Measurements from ENCODE around the gene ARVCF.

Gene ARVCF

DNA sequence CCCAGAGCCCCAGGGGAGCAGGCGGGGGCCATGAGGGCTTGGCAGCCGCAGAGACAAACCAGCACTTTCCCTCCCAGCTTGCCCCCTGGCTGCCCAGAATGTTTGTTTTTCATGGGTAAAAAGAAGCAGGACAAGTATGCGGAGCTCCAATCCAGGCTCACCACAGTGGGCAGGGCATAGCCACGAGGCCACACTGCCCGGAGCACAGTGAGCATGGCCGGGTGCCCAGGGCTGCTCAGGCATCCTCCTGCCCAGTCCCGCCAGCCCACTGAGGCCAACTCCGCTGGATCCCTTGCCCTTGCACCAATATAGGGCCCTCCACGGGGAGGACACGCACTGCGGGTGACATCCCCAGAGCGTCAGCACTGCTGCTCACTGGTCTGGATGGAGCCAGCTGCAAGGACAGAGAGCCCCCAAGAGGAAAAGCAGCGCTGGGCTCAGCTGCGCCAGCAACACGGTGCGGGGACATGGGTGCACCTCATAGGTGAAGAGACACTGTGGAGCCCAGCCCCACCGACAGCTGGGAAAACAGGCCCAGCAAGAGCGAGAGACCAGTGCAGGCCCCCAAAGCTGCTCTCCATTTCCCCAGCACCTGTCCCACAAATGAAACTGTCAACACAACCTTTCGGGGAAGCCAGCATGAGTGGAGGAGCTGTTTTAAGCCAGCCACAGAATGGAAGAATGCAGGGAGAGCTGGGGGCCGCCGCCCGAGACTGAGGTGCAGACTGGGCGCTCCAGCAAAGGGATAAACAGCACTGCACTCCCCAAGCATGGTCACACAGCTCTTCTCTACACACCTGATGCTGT lies 24.8 kb downstream of the ARVCF start:
- Histone ChIP-seq H3K4me1 (ENCODE audit: control insufficient read depth in 2 of 2, insufficient read depth in 2 of 2, low read length in 2 of 2) (peaks cover 3% of the 10 kb centered on the region in 2 donors), H3K9ac (ENCODE audit: low read depth in 1 of 2, low read length in 2 of 2) (no peak overlapping the region)

DNA sequence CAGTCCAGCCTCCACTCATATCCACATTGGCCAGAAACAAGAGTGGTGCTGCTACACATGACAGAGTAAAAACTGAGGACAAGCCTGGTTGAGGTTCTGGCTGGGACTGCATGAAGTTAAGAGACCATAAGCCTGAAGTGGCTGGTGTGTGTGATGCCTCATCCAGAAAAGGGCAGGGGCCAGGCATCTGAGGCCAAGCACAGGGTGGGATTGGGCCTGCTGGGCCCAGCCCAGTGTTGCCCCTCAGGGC lies 25.3 kb downstream of the ARVCF start:
- no peak overlapping the region for H3K9ac ChIP-seq (ENCODE audit: low read depth in 1 of 2, low read length in 2 of 2)
- no peaks in the 10 kb centered on the region for H3K27me3 ChIP-seq (ENCODE audit: control insufficient read depth in 2 of 2, insufficient read depth in 2 of 2, low read length in 2 of 2)
- no peak overlapping the region for H3K27ac ChIP-seq (ENCODE audit: low read depth in 2 of 2, low read length in 2 of 2)
- no peak overlapping the region for H3K4me3 ChIP-seq (ENCODE audit: low read length in 2 of 2)
- no peaks in the 10 kb centered on the region for H3K36me3 ChIP-seq (ENCODE audit: control insufficient read depth in 2 of 2, insufficient read depth in 2 of 2, low read length in 2 of 2)
- peaks cover 6 to 8% of the 10 kb centered on the region in 2 donors for H3K4me1 ChIP-seq (ENCODE audit: control insufficient read depth in 2 of 2, insufficient read depth in 2 of 2, low read length in 2 of 2)
- H3K9me3 ChIP-seq (ENCODE audit: control insufficient read depth in 2 of 2, low read length in 2 of 2), result no peaks in the 10 kb centered on the region

More for the DNA sequence above, 24.8 kb downstream of the ARVCF start:
- H3K36me3 ChIP-seq (ENCODE audit: control insufficient read depth in 2 of 2, insufficient read depth in 2 of 2, low read length in 2 of 2), result no peaks in the 10 kb centered on the region
- H3K27ac ChIP-seq (ENCODE audit: low read depth in 2 of 2, low read length in 2 of 2), result no peak overlapping the region
- no peaks in the 10 kb centered on the region for H3K27me3 ChIP-seq (ENCODE audit: control insufficient read depth in 2 of 2, insufficient read depth in 2 of 2, low read length in 2 of 2)
- no peaks in the 10 kb centered on the region for H3K9me3 ChIP-seq (ENCODE audit: control insufficient read depth in 2 of 2, low read length in 2 of 2)
- no peak overlapping the region for H3K4me3 ChIP-seq (ENCODE audit: low read length in 2 of 2)

DNA sequence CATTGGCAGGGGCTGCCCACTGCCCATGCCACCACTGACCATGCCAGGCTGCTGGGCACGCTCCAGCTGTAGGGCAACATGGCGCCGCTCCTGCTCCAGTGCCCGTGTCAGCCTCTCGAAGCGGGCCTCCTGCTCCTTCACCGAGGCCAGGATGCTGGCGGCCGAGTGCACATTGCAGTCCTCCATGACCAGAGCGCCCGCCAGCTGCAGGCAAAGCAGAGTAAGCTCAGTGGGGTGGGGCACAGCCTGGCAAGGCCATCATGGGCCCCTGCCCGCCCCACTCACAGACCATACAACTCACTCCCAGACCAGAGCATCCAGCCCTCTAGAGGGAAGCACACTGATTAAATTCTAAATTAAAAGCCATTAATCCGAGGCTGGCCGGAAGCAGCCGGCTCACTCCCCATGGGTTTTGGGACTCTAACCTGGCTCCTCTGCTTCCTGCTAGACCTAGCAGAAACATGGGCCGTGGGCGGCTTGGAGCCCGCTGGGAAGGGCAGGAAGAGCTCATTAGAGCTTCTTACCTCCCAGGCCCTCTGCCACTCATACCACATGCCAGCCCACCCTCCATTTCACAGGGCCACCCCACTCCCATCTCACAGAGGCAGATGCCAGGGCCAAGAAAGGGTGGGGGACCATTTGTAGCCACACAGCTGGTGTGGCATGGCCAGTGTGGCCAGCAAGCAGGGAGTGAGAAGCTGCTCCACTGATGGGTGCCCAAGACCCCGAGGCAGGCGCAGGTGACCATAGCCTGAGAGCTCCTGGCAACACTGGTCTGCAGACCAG lies 25.8 kb downstream of the ARVCF start:
- H3K4me3 ChIP-seq (ENCODE audit: low read length in 2 of 2), result no peak overlapping the region
- H3K4me1 ChIP-seq (ENCODE audit: control insufficient read depth in 2 of 2, insufficient read depth in 2 of 2, low read length in 2 of 2), result peaks cover 11 to 13% of the 10 kb centered on the region in 2 donors
- H3K9ac ChIP-seq (ENCODE audit: low read depth in 1 of 2, low read length in 2 of 2), result no peak overlapping the region
- H3K9me3 ChIP-seq (ENCODE audit: control insufficient read depth in 2 of 2, low read length in 2 of 2), result no peaks in the 10 kb centered on the region
- no peaks in the 10 kb centered on the region for H3K36me3 ChIP-seq (ENCODE audit: control insufficient read depth in 2 of 2, insufficient read depth in 2 of 2, low read length in 2 of 2)
- H3K27me3 ChIP-seq (ENCODE audit: control insufficient read depth in 2 of 2, insufficient read depth in 2 of 2, low read length in 2 of 2), result no peaks in the 10 kb centered on the region
- no peak overlapping the region for H3K27ac ChIP-seq (ENCODE audit: low read depth in 2 of 2, low read length in 2 of 2)

DNA sequence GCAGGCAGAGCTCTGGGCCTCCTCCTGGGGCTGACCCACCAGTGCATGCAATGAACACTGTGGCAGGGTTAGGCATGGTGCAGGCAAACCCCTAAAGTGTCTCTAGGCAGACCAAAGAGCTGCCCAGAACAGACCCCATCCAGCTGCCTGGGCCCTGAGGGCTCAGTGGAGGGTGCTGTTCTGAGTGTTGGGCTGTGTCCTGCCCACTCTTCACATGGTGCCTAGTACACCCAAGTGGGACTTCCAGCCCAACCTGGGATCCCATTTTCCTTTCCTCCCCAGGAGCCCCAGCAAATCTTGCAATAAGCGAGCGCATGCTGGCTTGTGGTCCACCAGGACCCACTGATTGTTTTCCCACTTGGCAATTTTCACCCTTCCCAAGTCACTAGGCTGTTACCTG lies 26.4 kb downstream of the ARVCF start:
- peaks cover 12 to 14% of the 10 kb centered on the region in 2 donors for H3K4me1 ChIP-seq (ENCODE audit: control insufficient read depth in 2 of 2, insufficient read depth in 2 of 2, low read length in 2 of 2)
- no peaks in the 10 kb centered on the region for H3K9me3 ChIP-seq (ENCODE audit: control insufficient read depth in 2 of 2, low read length in 2 of 2)
- H3K4me3 ChIP-seq (ENCODE audit: low read length in 2 of 2), result no peak overlapping the region
- no peak overlapping the region for H3K9ac ChIP-seq (ENCODE audit: low read depth in 1 of 2, low read length in 2 of 2)
- H3K27me3 ChIP-seq (ENCODE audit: control insufficient read depth in 2 of 2, insufficient read depth in 2 of 2, low read length in 2 of 2), result no peaks in the 10 kb centered on the region
- H3K27ac ChIP-seq (ENCODE audit: low read depth in 2 of 2, low read length in 2 of 2), result no peak overlapping the region
- H3K36me3 ChIP-seq (ENCODE audit: control insufficient read depth in 2 of 2, insufficient read depth in 2 of 2, low read length in 2 of 2), result no peaks in the 10 kb centered on the region

DNA sequence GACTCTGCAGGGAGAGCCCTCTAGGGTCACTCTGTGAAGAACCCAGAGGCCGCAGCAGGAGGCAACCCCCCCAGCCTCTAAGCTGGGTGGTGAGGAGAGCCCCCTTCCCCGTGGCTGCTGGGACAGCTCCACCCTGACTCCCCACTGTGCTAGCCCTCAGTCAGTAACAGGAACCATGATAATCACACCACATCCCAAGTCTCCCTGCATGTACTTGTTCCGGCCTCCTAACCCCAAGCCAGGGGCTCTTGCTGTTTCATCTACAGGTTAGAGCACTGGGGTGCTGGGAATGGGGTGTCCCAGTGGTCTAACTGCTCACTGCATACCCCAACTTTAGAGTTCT lies 26.9 kb downstream of the ARVCF start:
- Histone ChIP-seq H3K4me3 (ENCODE audit: low read length in 2 of 2) (no peak overlapping the region), H3K27me3 (ENCODE audit: control insufficient read depth in 2 of 2, insufficient read depth in 2 of 2, low read length in 2 of 2) (no peaks in the 10 kb centered on the region), H3K4me1 (ENCODE audit: control insufficient read depth in 2 of 2, insufficient read depth in 2 of 2, low read length in 2 of 2) (peaks cover 12 to 14% of the 10 kb centered on the region in 2 donors), H3K27ac (ENCODE audit: low read depth in 2 of 2, low read length in 2 of 2) (no peak overlapping the region), H3K9me3 (ENCODE audit: control insufficient read depth in 2 of 2, low read length in 2 of 2) (no peaks in the 10 kb centered on the region), H3K36me3 (ENCODE audit: control insufficient read depth in 2 of 2, insufficient read depth in 2 of 2, low read length in 2 of 2) (no peaks in the 10 kb centered on the region), H3K9ac (ENCODE audit: low read depth in 1 of 2, low read length in 2 of 2) (no peak overlapping the region)

DNA sequence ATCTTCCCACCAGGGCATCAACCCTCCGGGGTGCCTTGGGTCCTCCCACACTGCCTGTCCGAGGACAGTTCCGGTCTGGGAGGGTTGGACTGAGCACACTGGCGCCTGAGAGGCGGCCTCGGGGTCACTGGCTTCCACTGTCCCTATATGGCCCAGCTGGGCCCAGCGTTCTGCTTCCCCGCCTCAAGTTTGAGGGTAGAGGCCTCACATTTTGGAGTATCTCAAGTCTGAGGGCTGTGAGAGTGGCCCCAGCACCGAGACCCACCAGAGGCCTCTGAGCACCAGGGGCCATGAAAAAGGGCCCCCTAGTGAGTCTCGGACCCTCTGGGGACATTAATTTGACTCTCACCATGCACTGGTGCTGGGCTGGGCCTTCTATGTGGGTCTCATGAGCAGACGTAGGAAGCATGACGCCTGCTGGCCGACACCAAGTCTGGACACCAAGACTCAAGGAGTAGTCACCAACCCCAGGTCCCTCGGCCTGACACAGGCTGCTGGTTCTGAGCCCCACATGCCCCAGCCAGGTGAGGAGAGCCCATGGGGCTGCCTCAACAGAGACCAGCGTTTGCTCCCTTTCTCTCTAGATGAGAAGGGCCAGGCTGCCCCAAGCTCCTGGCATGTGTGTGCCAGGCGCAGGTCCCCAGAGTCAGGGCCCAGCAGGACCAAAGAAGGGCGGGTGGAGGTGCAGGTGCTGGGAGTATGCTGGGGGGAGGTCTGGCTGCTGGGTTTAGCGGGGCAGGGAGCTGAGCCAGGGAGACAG lies 27.5 kb downstream of the ARVCF start:
- H3K4me1 ChIP-seq (ENCODE audit: control insufficient read depth in 2 of 2, insufficient read depth in 2 of 2, low read length in 2 of 2), result peaks cover 12 to 14% of the 10 kb centered on the region in 2 donors
- no peak overlapping the region for H3K4me3 ChIP-seq (ENCODE audit: low read length in 2 of 2)
- H3K9me3 ChIP-seq (ENCODE audit: control insufficient read depth in 2 of 2, low read length in 2 of 2), result no peaks in the 10 kb centered on the region
- no peaks in the 10 kb centered on the region for H3K27me3 ChIP-seq (ENCODE audit: control insufficient read depth in 2 of 2, insufficient read depth in 2 of 2, low read length in 2 of 2)
- H3K9ac ChIP-seq (ENCODE audit: low read depth in 1 of 2, low read length in 2 of 2), result no peak overlapping the region
- no peak overlapping the region for H3K27ac ChIP-seq (ENCODE audit: low read depth in 2 of 2, low read length in 2 of 2)
- no peaks in the 10 kb centered on the region for H3K36me3 ChIP-seq (ENCODE audit: control insufficient read depth in 2 of 2, insufficient read depth in 2 of 2, low read length in 2 of 2)

DNA sequence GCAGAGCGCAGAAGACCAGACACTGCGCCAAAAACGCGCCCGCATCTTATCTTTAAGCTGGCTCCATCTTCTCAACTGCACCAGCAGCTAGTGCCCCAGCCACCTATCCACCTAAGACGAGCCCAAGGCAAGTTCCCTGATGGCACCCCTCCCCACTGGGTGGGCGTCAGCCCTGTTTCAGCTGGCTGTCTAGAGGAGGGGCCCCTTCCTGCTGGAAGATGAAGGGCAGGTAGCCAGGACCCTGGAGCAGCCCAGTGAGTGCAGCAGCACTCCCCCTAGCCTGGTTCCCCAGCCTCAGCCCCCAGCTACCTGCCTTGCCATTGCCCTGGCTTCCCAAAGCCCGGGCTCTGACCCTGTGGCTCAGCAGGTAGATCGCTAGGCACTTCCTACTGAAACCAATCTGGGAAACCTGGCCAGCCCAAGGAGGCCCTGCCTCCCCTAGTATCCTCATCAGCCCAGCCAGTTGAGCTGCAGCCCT lies 28.3 kb downstream of the ARVCF start:
- no peaks in the 10 kb centered on the region for H3K27me3 ChIP-seq (ENCODE audit: control insufficient read depth in 2 of 2, insufficient read depth in 2 of 2, low read length in 2 of 2)
- H3K4me1 ChIP-seq (ENCODE audit: control insufficient read depth in 2 of 2, insufficient read depth in 2 of 2, low read length in 2 of 2), result peaks cover 12 to 14% of the 10 kb centered on the region in 2 donors
- no peak overlapping the region for H3K4me3 ChIP-seq (ENCODE audit: low read length in 2 of 2)
- H3K27ac ChIP-seq (ENCODE audit: low read depth in 2 of 2, low read length in 2 of 2), result no peak overlapping the region
- H3K9ac ChIP-seq (ENCODE audit: low read depth in 1 of 2, low read length in 2 of 2), result no peak overlapping the region
- no peaks in the 10 kb centered on the region for H3K36me3 ChIP-seq (ENCODE audit: control insufficient read depth in 2 of 2, insufficient read depth in 2 of 2, low read length in 2 of 2)
- no peaks in the 10 kb centered on the region for H3K9me3 ChIP-seq (ENCODE audit: control insufficient read depth in 2 of 2, low read length in 2 of 2)

DNA sequence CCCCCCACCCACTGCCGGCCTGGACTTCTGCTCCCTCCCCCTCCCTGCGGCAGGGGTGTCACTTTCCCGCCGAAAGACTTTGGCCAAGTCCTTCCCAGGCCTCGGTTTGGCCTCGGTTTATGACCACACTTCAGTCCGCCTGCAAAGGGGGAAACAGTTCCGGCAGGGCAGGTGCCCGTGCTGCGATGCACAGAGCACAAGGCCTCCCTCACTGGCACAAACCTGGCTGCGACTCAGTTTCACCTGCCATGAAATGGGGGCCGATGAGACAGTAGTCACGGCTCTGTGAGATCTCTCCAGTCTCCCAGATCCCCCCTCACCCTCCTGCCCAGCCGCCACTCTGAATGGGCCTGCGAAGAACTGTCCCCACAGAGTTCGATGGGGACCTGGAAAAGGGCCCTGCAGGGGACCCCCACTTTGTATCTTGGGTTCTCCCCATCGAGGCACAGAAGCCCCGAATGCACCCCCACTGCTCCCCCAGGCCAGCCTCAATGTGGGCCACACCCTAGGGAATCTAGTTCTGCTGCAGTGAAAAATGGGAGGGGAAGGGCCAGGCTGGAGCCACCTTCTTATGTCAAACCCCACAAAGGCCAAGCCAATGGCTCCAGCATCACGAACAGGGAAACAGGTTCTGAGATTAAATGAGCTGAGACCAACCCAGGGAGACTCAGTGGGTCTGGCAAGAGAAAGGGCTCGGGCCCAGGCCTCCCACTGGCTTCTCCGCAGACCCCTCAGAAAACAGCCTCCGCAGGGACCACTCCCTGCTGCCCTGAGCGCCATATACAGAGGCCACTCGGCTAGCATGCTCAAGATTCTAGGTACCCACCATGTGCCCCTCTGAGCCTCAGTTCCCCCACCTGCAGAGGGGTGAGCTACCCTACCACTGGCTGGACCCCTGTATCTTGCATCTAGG lies 29.0 kb downstream of the ARVCF start:
- no peaks in the 10 kb centered on the region for H3K27me3 ChIP-seq (ENCODE audit: control insufficient read depth in 2 of 2, insufficient read depth in 2 of 2, low read length in 2 of 2)
- H3K27ac ChIP-seq (ENCODE audit: low read depth in 2 of 2, low read length in 2 of 2), result no peak overlapping the region

DNA sequence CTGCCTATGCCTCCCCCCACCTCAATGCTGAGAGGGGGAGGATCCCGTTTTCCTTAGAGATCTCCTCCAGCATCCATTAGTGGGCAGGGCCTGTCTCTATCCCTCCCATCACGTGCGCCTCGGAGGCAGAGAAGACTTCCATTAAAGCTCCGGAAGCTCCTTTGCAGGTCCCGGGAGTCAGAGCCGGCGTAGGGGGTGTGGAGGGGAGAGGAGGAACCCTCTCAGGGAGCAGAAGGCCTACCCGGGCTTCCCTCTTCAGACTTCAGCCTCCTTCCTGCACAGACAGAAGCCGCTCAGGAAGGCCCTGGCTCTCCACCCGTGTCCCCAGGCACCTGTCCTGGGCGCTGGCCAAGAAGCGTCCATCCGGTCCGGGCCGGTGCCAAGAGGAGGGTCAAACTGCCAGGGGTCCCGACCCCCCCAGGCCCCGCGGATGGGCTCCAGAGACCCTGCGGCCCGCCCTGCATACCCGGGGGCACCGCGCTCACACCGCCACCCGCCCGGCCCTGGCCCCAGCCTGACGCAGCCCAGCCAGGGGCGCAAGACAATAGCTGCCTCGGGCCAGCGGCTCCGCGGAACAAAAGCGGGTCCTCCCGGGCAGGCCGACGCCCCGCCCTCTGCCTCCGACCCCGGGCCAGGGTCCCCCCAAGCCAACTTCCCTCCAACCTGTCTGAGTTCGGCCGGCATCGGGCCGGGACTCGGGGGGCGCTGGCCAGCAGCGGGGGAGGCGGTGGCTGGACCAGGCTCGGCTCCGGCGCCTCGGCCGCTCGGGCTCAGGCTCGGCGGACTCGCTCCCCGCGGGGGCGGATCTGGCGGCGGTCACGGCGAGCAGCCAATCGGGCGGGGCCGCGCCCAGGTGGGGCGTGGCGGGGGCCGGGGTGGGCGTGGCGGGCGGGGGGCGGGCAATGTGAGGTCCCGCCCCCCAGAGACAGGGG lies 29.9 kb downstream of the ARVCF start:
- Histone ChIP-seq H3K9me3 (ENCODE audit: control insufficient read depth in 2 of 2, low read length in 2 of 2) (no peaks in the 10 kb centered on the region), H3K27ac (ENCODE audit: low read depth in 2 of 2, low read length in 2 of 2) (peak overlapping the region; percentile 19 to 56), H3K9ac (ENCODE audit: low read depth in 1 of 2, low read length in 2 of 2) (peak overlapping the region; percentile 54 to 72), H3K27me3 (ENCODE audit: control insufficient read depth in 2 of 2, insufficient read depth in 2 of 2, low read length in 2 of 2) (no peaks in the 10 kb centered on the region), H3K36me3 (ENCODE audit: control insufficient read depth in 2 of 2, insufficient read depth in 2 of 2, low read length in 2 of 2) (no peaks in the 10 kb centered on the region), H3K4me3 (ENCODE audit: low read length in 2 of 2) (peak overlapping the region; percentile 69 to 74), H3K4me1 (ENCODE audit: control insufficient read depth in 2 of 2, insufficient read depth in 2 of 2, low read length in 2 of 2) (peaks cover 12 to 14% of the 10 kb centered on the region in 2 donors)

More for the DNA sequence above, 29.0 kb downstream of the ARVCF start:
- no peak overlapping the region for H3K9ac ChIP-seq (ENCODE audit: low read depth in 1 of 2, low read length in 2 of 2)
- H3K4me3 ChIP-seq (ENCODE audit: low read length in 2 of 2), result peak overlapping the region; percentile 14 to 23
- no peaks in the 10 kb centered on the region for H3K9me3 ChIP-seq (ENCODE audit: control insufficient read depth in 2 of 2, low read length in 2 of 2)
- peaks cover 12 to 14% of the 10 kb centered on the region in 2 donors for H3K4me1 ChIP-seq (ENCODE audit: control insufficient read depth in 2 of 2, insufficient read depth in 2 of 2, low read length in 2 of 2)
- H3K36me3 ChIP-seq (ENCODE audit: control insufficient read depth in 2 of 2, insufficient read depth in 2 of 2, low read length in 2 of 2), result no peaks in the 10 kb centered on the region

Measured in mucosa of rectum (tissue), 2 donors.